Activated naive CD8-positive, alpha-beta T cell treated with anti-CD3 and anti-CD28 coated beads, Interleukin-2, amount 50 U/mL, for 24 hours (primary cell): ENCODE results near the gene HIVEP3.

Experiments
- ATAC-seq: fragments of 150-1000 bp; cut with Tn5 transposase; one replicate; pipeline ENCODE4 v1.10.0; 2021
- DNase-seq: peaks from one replicate; pipeline ENCODE4 v3.0.0; 2021
- H3K27ac Mint-ChIP-seq: one replicate; pipeline ENCODE4 v1.8.0; 2021; ENCODE audit warnings: mild to moderate bottlenecking, mixed read lengths
- H3K27me3 Mint-ChIP-seq: one replicate; pipeline ENCODE4 v1.8.0; 2021; ENCODE audit warnings: mixed read lengths
- H3K36me3 Mint-ChIP-seq: one replicate; pipeline ENCODE4 v1.8.0; 2021; ENCODE audit warnings: low read depth, mixed read lengths
- H3K4me1 Mint-ChIP-seq: one replicate; pipeline ENCODE4 v1.8.0; 2021; ENCODE audit warnings: mixed read lengths
- H3K4me3 Mint-ChIP-seq: one replicate; pipeline ENCODE4 v1.8.0; 2021; ENCODE audit warnings: mild to moderate bottlenecking, moderate library complexity, mixed read lengths
- H3K9me3 Mint-ChIP-seq: one replicate; pipeline ENCODE4 v1.8.0; 2021; ENCODE audit warnings: mixed read lengths

HIVEP3 gene

GRCh38 chr1:41618871-41619270 lies 299.9 kb downstream of the HIVEP3 start:
- Mint-ChIP-seq H3K9me3 (no peaks in the 10 kb centered on the region), H3K36me3 (peaks cover 60% of the 10 kb centered on the region), H3K27ac (no peak overlapping the region), H3K4me1 (peaks cover 36% of the 10 kb centered on the region), H3K4me3 (no peak overlapping the region), H3K27me3 (no peaks in the 10 kb centered on the region)
- no peak for DNase-seq
- ATAC-seq: no peak

DNA sequence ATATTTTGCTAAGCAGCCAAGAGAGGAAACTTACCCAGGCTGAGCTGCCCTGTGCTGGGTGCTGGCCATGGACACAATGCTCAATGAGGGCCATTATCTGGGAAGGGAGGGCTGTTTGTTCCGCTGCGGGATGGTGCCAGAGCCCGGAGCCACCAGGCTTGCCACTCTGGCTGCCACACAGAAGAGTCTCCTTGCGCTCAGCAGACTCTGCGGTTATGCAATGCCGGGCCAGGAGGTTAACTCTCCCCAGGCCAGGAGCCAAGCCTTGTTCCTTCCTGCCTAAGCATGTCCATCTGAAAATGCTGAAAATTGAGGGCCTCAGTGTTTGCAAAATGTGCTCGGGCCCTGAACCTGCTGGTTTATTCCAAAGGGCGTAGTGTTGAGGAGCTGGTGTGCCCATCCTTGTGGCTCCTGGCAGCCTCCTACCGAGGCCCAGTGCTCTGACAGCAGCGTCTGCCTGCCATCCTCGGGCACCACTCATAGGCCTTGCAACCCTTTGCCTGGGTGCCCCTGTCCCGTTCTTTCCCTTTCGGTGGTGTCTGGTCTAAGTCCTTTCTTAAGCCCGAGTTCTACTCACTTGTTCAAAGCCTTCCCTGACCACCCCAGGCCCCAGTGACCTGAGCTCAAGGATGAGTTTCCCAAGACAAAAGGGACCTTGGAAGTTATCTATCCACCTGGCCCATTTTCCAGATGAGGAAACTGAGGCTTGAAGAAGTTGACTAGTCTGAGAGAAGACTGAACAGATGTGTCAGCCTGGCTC lies 300.5 kb downstream of the HIVEP3 start:
- peaks cover 61% of the 10 kb centered on the region for H3K36me3 Mint-ChIP-seq
- no peaks in the 10 kb centered on the region for H3K9me3 Mint-ChIP-seq
- DNase-seq: no peak
- H3K4me1 Mint-ChIP-seq: peaks cover 30% of the 10 kb centered on the region
- H3K4me3 Mint-ChIP-seq: no peak overlapping the region
- H3K27me3 Mint-ChIP-seq: no peaks in the 10 kb centered on the region
- ATAC-seq: no peak
- peak overlapping the region; percentile 33 for H3K27ac Mint-ChIP-seq

GRCh38 chr1:41617336-41617735 lies 301.4 kb downstream of the HIVEP3 start:
- Mint-ChIP-seq H3K9me3 (no peaks in the 10 kb centered on the region), H3K27ac (no peak overlapping the region), H3K4me1 (peaks cover 21% of the 10 kb centered on the region), H3K4me3 (no peak overlapping the region), H3K36me3 (peaks cover 57% of the 10 kb centered on the region), H3K27me3 (no peaks in the 10 kb centered on the region)
- no peak for ATAC-seq
- DNase-seq: no peak

- Mint-ChIP-seq H3K27ac (peak overlapping the region; percentile 69), H3K27me3 (no peaks in the 10 kb centered on the region), H3K4me3 (no peak overlapping the region), H3K9me3 (no peaks in the 10 kb centered on the region), H3K36me3 (peaks cover 55% of the 10 kb centered on the region), H3K4me1 (peaks cover 15% of the 10 kb centered on the region)
- ATAC-seq (no peak), DNase-seq (no peak)
These were observed 302.2 kb downstream of the HIVEP3 start for GRCh38 chr1:41616563-41616962.

GRCh38 chr1:41615981-41616380 lies 302.7 kb downstream of the HIVEP3 start:
- Mint-ChIP-seq H3K27me3 (no peaks in the 10 kb centered on the region), H3K4me3 (no peak overlapping the region), H3K4me1 (peaks cover 12% of the 10 kb centered on the region), H3K9me3 (no peaks in the 10 kb centered on the region), H3K27ac (no peak overlapping the region), H3K36me3 (peaks cover 59% of the 10 kb centered on the region)
- no peak for DNase-seq
- ATAC-seq: no peak

DNA sequence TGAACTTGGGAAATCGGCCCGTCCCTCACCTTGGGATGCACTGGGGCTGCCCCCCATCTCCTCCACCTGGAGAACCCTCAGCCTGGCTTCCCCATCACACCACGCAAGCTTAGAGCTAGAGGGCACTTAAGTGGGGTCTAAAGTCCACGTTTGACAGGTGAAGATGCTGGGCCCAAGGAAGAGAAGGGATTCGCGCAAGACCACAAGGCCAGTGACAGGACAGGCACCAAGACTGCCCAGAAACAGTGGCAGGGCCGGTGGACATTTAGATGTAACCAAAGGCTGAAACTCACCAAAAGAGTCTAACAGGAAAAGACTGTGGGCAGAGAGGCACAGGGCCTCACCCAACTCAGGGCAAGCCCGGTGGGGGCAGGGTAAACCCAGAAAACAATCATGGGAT lies 303.4 kb downstream of the HIVEP3 start:
- H3K36me3 Mint-ChIP-seq: peaks cover 57% of the 10 kb centered on the region
- DNase-seq (no peak), ATAC-seq (no peak)
- peaks cover 9% of the 10 kb centered on the region for H3K4me1 Mint-ChIP-seq
- H3K27me3 Mint-ChIP-seq: no peaks in the 10 kb centered on the region
- H3K9me3 Mint-ChIP-seq: no peaks in the 10 kb centered on the region
- H3K27ac Mint-ChIP-seq: no peak overlapping the region
- H3K4me3 Mint-ChIP-seq: no peak overlapping the region

DNA sequence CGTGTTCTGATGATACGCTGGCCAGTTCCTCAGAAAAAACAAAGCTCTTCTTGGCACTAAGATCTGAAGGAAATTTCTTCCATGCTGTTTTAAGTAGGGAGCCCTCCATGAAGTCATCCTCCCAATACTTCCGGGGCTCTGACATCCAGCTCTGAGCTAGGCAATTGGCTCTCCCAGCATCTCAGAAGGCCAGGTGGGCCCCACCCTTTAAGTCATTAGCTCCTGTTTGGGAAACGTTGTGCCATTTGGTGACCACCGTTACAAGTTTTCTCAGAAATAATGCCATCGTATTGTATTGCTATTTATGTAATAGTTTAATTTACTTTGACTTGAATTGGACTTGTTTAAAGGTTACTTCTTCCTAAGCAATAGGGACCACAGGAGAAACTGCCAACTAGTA lies 303.9 kb downstream of the HIVEP3 start:
- ATAC-seq: no peak
- Mint-ChIP-seq H3K4me1 (peaks cover 13% of the 10 kb centered on the region), H3K36me3 (peaks cover 58% of the 10 kb centered on the region), H3K27me3 (no peaks in the 10 kb centered on the region), H3K27ac (no peak overlapping the region), H3K9me3 (no peaks in the 10 kb centered on the region), H3K4me3 (no peak overlapping the region)
- DNase-seq: no peak

DNA sequence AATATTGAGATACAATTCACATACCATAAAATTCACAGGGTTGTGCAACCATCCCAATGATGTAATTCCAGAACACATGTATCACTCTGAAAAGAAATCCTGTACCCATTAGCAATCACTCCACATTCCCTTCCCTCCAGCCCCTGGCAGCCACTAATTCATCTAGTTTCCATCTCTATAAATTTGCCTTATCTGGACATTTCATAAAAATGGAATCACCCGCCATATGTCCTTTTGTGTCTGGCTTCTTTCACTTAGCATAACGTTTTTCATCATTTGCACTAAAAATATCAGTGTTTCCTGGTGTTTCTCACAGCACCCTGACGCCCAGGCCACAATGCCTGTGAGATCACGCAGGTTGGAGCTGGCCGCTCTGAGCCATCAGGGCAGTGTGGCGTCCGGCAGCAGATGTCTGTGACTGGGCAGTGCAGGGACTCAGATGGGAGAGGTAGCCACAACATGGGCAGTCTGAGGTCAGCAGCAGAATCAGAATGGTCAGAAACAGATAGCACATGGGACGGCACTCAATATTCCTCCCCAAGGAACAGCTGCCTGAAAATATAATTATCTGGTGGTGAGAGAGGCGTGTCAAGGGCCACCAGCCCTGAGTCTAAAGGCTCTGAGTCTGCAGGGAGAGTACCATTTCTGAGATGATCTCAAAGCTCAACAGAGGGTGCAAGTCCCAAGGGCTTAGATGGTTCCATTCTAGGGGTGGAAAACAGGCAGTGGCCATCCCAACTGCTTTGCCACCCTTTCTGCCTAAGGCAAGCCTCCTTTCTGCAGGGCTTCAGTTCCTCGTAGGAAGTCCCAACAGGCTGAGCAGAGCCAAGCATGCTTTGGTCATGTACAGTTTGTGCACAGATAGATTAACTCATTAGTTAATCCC lies 304.8 kb downstream of the HIVEP3 start:
- peaks cover 55% of the 10 kb centered on the region for H3K36me3 Mint-ChIP-seq
- ATAC-seq: no peak
- peaks cover 18% of the 10 kb centered on the region for H3K4me1 Mint-ChIP-seq
- H3K4me3 Mint-ChIP-seq: no peak overlapping the region
- no peaks in the 10 kb centered on the region for H3K27me3 Mint-ChIP-seq
- H3K9me3 Mint-ChIP-seq: no peaks in the 10 kb centered on the region
- DNase-seq: no peak
- H3K27ac Mint-ChIP-seq: peak overlapping the region; percentile 36

DNA sequence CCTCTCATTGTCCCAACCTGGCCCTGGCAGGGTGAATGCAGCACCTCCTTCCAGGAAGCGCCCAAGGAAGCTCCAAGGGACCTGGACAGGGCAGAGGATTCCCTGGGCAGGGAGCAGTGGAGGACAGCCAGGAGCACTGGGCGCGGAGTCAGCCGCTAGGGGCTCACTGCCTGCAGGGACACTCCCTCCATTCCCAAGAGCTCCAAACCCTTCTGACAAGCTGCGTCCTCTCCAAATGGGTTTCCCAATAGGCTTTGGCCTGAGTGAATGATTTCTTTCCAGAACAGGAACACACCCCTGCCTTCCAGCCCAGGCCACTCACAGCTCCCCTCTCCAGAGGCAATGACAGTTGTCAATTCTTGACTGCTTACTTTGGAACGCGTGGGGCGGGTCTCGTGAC lies 305.8 kb downstream of the HIVEP3 start:
- Mint-ChIP-seq H3K27ac (no peak overlapping the region), H3K4me3 (no peak overlapping the region), H3K36me3 (peaks cover 49% of the 10 kb centered on the region), H3K9me3 (no peaks in the 10 kb centered on the region), H3K27me3 (no peaks in the 10 kb centered on the region), H3K4me1 (peaks cover 27% of the 10 kb centered on the region)
- DNase-seq (no peak), ATAC-seq (no peak)

GRCh38 chr1:41611932-41612450 lies 306.7 kb downstream of the HIVEP3 start:
- DNase-seq: no peak
- H3K36me3 Mint-ChIP-seq: peaks cover 51% of the 10 kb centered on the region

DNA sequence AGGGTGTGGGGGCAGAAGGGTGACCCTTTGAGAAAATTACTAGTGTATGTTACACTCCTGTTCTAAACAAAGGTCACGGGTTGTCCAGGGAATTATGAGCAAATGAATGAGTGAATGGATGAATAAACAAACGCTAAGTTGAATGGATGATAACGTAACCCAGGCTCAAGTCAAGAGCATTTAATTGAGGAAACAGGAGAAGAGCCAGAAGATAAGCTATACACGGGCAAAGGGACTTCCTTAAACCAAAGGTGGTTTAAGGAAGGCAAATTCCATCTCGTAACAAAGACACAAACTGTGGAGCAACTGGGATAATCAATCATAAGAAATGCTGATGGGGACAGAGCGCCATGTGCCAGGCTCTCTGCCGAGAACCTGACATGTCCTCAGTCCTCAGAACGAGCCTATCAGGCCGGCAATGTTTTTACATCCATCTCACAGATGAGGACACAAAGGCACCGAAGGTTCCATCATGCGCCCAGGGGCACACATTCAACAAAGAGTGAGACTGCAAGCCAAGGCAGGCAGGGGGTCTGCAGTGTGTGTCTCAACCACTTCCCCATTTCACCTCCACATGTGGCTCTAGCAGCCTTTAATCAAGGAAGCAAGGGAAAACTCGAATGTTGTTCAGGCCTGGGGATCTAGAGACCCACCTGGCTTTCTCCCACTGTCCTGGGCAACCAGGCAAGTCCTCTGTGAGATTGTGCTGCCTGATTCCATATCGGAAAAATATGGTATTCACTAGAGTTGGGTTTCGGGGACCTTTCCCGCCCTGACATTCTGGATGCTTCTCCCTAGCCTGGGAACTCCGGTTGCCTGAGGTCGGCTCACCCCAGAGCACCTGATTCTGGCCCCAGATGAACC lies 307.4 kb downstream of the HIVEP3 start:
- ATAC-seq: no peak

More at GRCh38 chr1:41611932-41612450, 306.7 kb downstream of the HIVEP3 start:
- ATAC-seq: no peak
- Mint-ChIP-seq H3K9me3 (no peaks in the 10 kb centered on the region), H3K27me3 (no peaks in the 10 kb centered on the region), H3K4me1 (peaks cover 37% of the 10 kb centered on the region), H3K27ac (peak overlapping the region; percentile 64), H3K4me3 (no peak overlapping the region)

GRCh38 chr1:41610361-41610760 lies 308.4 kb downstream of the HIVEP3 start:
- ATAC-seq: no peak
- H3K4me3 Mint-ChIP-seq: no peak overlapping the region

More for the DNA sequence above, 307.4 kb downstream of the HIVEP3 start:
- peaks cover 53% of the 10 kb centered on the region for H3K36me3 Mint-ChIP-seq
- no peaks in the 10 kb centered on the region for H3K27me3 Mint-ChIP-seq
- H3K9me3 Mint-ChIP-seq: no peaks in the 10 kb centered on the region
- H3K4me1 Mint-ChIP-seq: peaks cover 44% of the 10 kb centered on the region
- DNase-seq: no peak
- no peak overlapping the region for H3K4me3 Mint-ChIP-seq
- H3K27ac Mint-ChIP-seq: no peak overlapping the region

GRCh38 chr1:41609166-41609883 lies 309.4 kb downstream of the HIVEP3 start:
- H3K4me1 Mint-ChIP-seq: peaks cover 50% of the 10 kb centered on the region
- H3K27ac Mint-ChIP-seq: peak overlapping the region; percentile 64
- no peaks in the 10 kb centered on the region for H3K27me3 Mint-ChIP-seq
- H3K9me3 Mint-ChIP-seq: no peaks in the 10 kb centered on the region
- ATAC-seq: no peak
- peaks cover 56% of the 10 kb centered on the region for H3K36me3 Mint-ChIP-seq
- no peak for DNase-seq
- H3K4me3 Mint-ChIP-seq: no peak overlapping the region

More at GRCh38 chr1:41610361-41610760, 308.4 kb downstream of the HIVEP3 start:
- Mint-ChIP-seq H3K4me1 (peaks cover 49% of the 10 kb centered on the region), H3K9me3 (no peaks in the 10 kb centered on the region), H3K27ac (peak overlapping the region; percentile 5), H3K36me3 (peaks cover 54% of the 10 kb centered on the region), H3K27me3 (no peaks in the 10 kb centered on the region)
- DNase-seq: no peak
